ENCODE measurements around the gene CLDN7. TPM values are rescaled to one million over a fixed set of nuclear protein-coding genes. Genes with fewer than 3 reads are reported as not detected.

Gene CLDN7
- total RNA-seq, 2 experiments from 2014 or later: 1.1 to 1.2 TPM

DNA sequence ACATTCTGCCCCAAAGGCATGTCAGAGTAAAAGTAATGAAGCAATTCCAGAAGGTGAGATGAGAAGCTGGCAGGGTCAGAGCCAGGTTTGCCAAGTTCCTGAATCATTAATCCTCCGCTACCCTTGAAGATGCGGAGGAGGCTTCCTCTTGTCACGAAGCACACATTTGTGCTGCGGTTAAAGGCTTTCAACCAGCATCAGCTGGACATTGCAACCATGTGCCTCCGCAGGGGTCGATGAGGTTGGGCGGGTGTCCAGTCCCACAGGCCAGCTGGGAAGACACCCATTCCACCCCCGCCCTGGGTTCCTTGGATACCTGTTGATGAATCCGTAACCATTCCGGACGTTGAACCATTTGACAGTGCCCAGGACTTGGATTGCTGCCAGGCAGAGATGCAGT, 30.9 kb upstream of the CLDN7 start:
- intact Hi-C loops (cut with DNase I, micrococcal nuclease): loop anchor here in 1 of 2 experiments (5.0 kb wide), 1 partner anchor 246 kb away; no protein-coding TSS in a partner anchor

DNA sequence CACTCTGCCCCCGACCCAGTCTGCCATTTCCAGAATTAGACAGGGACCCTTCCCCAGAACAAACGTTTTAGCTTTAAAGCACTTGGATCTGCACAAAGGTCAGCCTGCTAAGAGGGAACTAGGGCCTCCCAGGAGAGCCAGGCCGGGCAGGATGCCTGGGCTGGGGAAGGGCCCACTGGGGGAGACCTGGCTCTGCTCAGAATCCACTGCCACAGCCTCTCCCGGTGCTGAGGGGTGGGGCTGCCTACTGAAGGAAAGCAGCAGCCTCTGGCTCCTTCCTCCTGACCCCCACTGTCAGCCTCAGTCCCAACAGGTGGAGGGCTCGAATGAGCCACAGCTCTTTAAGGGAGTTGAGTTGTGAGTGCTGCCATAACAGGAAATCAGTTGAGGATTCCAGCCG, 30.5 kb upstream of the CLDN7 start:
- H3K4me3 Mint-ChIP-seq: peak overlapping the region; percentile 30
- no peak overlapping the region for H3K27ac Mint-ChIP-seq

More for the DNA sequence above, 30.9 kb upstream of the CLDN7 start:
- TF ChIP-seq, protein P1, sequence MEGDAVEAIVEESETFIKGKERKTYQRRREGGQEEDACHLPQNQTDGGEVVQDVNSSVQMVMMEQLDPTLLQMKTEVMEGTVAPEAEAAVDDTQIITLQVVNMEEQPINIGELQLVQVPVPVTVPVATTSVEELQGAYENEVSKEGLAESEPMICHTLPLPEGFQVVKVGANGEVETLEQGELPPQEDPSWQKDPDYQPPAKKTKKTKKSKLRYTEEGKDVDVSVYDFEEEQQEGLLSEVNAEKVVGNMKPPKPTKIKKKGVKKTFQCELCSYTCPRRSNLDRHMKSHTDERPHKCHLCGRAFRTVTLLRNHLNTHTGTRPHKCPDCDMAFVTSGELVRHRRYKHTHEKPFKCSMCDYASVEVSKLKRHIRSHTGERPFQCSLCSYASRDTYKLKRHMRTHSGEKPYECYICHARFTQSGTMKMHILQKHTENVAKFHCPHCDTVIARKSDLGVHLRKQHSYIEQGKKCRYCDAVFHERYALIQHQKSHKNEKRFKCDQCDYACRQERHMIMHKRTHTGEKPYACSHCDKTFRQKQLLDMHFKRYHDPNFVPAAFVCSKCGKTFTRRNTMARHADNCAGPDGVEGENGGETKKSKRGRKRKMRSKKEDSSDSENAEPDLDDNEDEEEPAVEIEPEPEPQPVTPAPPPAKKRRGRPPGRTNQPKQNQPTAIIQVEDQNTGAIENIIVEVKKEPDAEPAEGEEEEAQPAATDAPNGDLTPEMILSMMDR (IDR thresholded peaks at IDR 0.05): no peak
- peaks cover 42% of the 10 kb centered on the region for H3K27me3 Mint-ChIP-seq
- H3K9me3 ChIP-seq (ENCODE audit: control insufficient read depth in 1 of 2, insufficient read depth in 1 of 2, low read length in 2 of 2): no peaks in the 10 kb centered on the region
- H3K4me1 ChIP-seq (ENCODE audit: insufficient read depth, low read length): peaks cover 32% of the 10 kb centered on the region
- no peak overlapping the region for H3K4me3 ChIP-seq (ENCODE audit: low read length)
- H3K9me3 Mint-ChIP-seq: no peaks in the 10 kb centered on the region
- H3K27ac Mint-ChIP-seq: no peak overlapping the region
- H3K36me3 ChIP-seq (ENCODE audit: insufficient read depth, low read length): no peaks in the 10 kb centered on the region
- no peak for DNase-seq
- no peaks in the 10 kb centered on the region for H3K36me3 Mint-ChIP-seq (ENCODE audit: low read depth)
- peaks cover 19% of the 10 kb centered on the region for H3K4me1 Mint-ChIP-seq (ENCODE audit: low read depth)
- CTCF ChIA-PET: no interaction called here
- ATAC-seq (ENCODE audit: poor library complexity): no peak
- POLR2A ChIA-PET: interaction anchor here (1.4 to 1.5 kb wide), 2 partner anchors 10 to 12 kb away, joined by 3 to 7 read pairs; partner anchors contain the start of gene SLC2A4
- peak overlapping the region; percentile 78 for H3K4me3 Mint-ChIP-seq
- H3K27ac ChIP-seq (ENCODE audit: low read depth in 1 of 2, low read length in 2 of 2): no peak overlapping the region
- peaks cover 14 to 17% of the 10 kb centered on the region in 2 experiments for H3K27me3 ChIP-seq (ENCODE audit: control insufficient read depth in 1 of 2, insufficient read depth in 2 of 2, low read length in 2 of 2)

DNA sequence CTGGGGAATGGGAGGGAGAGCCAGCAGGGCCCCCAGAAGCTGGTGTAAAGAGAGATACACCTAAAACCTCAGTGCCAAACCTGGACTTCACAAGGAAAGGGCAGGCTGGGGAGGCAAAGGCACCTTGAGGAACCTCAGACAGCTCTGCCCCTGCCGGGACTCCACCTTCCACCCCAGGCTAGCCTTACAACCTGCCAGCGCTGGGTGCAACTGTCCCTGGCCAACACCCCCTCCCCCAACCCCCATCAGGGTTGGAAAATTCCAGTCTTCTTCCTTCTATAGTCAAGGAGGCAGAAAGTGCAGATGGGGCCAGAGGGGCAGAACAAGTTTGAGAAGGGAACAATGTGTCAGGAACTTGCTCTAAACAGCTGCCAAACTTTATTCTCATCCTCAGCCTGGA, 29.9 kb upstream of the CLDN7 start:
- Mint-ChIP-seq H3K9me3 (no peaks in the 10 kb centered on the region), H3K27ac (no peak overlapping the region), H3K27me3 (peaks cover 49% of the 10 kb centered on the region), H3K4me1 (ENCODE audit: low read depth) (peaks cover 19% of the 10 kb centered on the region), H3K36me3 (ENCODE audit: low read depth) (no peaks in the 10 kb centered on the region), H3K4me3 (no peak overlapping the region)
- TF ChIP-seq, protein P1 (IDR thresholded peaks at IDR 0.05): no peak
- Histone ChIP-seq H3K4me3 (ENCODE audit: low read length) (no peak overlapping the region), H3K27ac (ENCODE audit: low read depth in 1 of 2, low read length in 2 of 2) (no peak overlapping the region), H3K36me3 (ENCODE audit: insufficient read depth, low read length) (no peaks in the 10 kb centered on the region), H3K27me3 (ENCODE audit: control insufficient read depth in 1 of 2, insufficient read depth in 2 of 2, low read length in 2 of 2) (peaks cover 14 to 21% of the 10 kb centered on the region in 2 experiments), H3K4me1 (ENCODE audit: insufficient read depth, low read length) (peaks cover 32% of the 10 kb centered on the region), H3K9me3 (ENCODE audit: control insufficient read depth in 1 of 2, insufficient read depth in 1 of 2, low read length in 2 of 2) (no peaks in the 10 kb centered on the region)
- intact Hi-C loops (cut with DNase I, micrococcal nuclease): loop anchor here in 1 of 2 experiments (5.0 kb wide), 1 partner anchor 245 kb away; no protein-coding TSS in a partner anchor
- ChIA-PET POLR2A (no interaction called here), CTCF (no interaction called here)
- ATAC-seq (ENCODE audit: poor library complexity): no peak
- DNase-seq: no peak

More for the DNA sequence above, 30.5 kb upstream of the CLDN7 start:
- H3K36me3 Mint-ChIP-seq (ENCODE audit: low read depth): no peaks in the 10 kb centered on the region
- ChIA-PET CTCF (no interaction called here), POLR2A (interaction anchor here (1.4 to 1.5 kb wide), 2 partner anchors 9 to 12 kb away, joined by 3 to 7 read pairs; partner anchors contain the start of gene SLC2A4)
- Histone ChIP-seq H3K27me3 (ENCODE audit: control insufficient read depth in 1 of 2, insufficient read depth in 2 of 2, low read length in 2 of 2) (peaks cover 14 to 17% of the 10 kb centered on the region in 2 experiments), H3K9me3 (ENCODE audit: control insufficient read depth in 1 of 2, insufficient read depth in 1 of 2, low read length in 2 of 2) (no peaks in the 10 kb centered on the region), H3K4me1 (ENCODE audit: insufficient read depth, low read length) (peaks cover 32% of the 10 kb centered on the region), H3K27ac (ENCODE audit: low read depth in 1 of 2, low read length in 2 of 2) (no peak overlapping the region), H3K4me3 (ENCODE audit: low read length) (no peak overlapping the region), H3K36me3 (ENCODE audit: insufficient read depth, low read length) (no peaks in the 10 kb centered on the region)
- H3K9me3 Mint-ChIP-seq: no peaks in the 10 kb centered on the region
- H3K4me1 Mint-ChIP-seq (ENCODE audit: low read depth): peaks cover 19% of the 10 kb centered on the region
- DNase-seq (no peak), ATAC-seq (ENCODE audit: poor library complexity) (no peak)
- TF ChIP-seq, protein P1 (IDR thresholded peaks at IDR 0.05): no peak
- intact Hi-C loops (cut with DNase I, micrococcal nuclease): loop anchor here in 1 of 2 experiments (5.0 kb wide), 1 partner anchor 245 kb away; no protein-coding TSS in a partner anchor
- peaks cover 46% of the 10 kb centered on the region for H3K27me3 Mint-ChIP-seq
